Right kidney (tissue), 1 donor: ENCODE measurements around the gene NAPSA.
A peak's percentile ranks its signal among the peaks of the same experiment; 100 is the strongest.
"Not testable (repeated sequence)": the region's sequence is repeated elsewhere in the genome, so short reads cannot be mapped to it uniquely, and the experiment has no call there.

Experiments used
- DNase-seq: peaks from one replicate; pipeline ENCODE4 v3.0.0-alpha.2; 2016

Gene NAPSA

GRCh38 chr19:50331221-50331993, 34.0 kb downstream of the NAPSA start:
- no peak for DNase-seq

DNA sequence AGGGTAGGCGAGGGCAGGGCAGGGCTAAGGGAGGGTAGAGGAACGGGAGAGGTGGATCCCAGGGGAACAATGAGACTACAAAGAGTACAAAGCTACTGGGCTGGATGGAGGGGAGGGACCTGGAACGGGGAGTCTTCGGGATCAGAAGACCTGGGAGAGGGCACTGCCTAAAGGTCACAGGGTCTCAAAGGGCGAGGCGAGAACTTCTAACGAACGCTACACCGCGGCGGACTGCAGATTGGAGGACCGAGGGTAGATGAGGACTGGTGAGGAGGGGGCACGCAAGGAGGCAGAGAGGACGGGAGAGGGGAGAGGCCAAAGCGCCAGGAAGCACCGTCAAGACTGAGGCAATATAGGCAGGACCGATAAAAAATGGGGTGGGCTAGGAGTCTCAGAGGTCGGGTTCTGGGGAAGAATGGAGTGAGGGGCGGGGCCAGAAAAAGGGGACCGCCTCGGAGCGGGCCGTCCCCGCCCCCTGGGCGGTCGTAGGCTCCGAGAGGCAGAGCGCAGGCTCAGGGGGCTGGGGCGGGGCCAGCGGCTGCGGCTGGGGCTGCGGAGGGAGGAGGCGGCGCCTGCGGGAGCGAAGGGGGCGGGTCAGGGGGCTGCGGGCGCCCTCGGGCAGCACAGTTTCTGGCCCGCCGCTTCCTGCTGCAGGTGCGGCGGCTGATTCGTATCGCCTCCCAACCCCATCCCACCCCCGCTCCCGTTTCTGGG, 34.9 kb downstream of the NAPSA start:
- DNase-seq: peak; percentile 76

- DNase-seq: not testable (repeated sequence)
Observed at GRCh38 chr19:50329926-50330294, 35.5 kb downstream of the NAPSA start.

DNA sequence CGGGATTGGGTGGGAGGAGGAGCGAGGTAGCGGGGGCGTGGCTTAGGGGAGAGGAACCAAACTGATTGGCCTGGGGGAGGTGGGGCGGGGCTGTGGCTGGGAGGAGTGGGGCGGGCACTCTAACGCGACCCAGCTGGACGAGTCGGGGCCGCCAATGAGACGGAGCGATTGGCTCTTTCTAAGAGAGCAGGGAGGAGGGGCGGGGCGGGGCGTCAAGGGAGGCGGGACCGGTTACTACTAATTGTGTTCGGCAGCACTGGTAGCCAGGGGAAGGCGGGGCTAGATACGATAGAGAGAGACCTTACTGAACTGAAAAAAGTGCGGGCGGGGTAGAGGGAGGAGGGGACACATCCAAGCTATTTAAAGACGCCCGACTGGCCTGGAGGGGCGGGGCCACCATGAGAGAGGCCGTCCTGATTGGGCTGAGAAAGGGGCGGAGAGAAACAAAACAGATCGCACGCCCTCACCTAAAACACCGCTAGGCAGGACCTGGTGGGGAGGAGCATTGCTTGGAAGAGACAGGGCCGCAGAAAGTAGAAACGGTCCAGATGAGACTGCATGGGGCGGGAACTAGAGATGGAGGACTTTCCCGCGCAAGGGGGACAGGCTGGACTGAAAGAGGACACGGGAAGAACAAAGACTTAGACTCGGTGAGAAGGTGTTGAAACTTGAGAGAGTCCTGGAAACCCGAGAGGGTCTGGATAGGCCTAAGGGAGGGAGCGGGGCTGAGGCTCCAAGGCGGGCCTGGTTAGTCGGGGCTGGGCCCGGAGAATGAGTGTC, 36.1 kb downstream of the NAPSA start, which contains the start of gene KCNC3:
Gene KCNC3 (minus strand): TSS at position 232 of the 780 bp plus-strand sequence. CDS start 295 bp downstream, outside the sequence.
- DNase-seq: peak; percentile 83

DNA sequence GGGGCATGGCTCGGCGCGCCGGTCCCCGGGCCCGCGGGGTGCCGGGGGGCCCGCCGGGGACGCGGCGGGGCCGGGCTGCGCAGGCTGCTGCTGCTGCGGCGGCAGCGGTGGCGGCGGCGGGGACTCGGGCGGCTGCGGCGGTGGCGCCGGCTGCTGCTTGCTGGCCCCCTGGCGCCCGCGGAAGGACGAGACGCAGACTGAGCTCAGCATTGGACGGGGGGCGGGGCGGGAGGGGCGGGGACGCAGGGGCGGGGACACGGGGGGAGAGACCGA, 36.6 kb downstream of the NAPSA start:
- no peak for DNase-seq

DNA sequence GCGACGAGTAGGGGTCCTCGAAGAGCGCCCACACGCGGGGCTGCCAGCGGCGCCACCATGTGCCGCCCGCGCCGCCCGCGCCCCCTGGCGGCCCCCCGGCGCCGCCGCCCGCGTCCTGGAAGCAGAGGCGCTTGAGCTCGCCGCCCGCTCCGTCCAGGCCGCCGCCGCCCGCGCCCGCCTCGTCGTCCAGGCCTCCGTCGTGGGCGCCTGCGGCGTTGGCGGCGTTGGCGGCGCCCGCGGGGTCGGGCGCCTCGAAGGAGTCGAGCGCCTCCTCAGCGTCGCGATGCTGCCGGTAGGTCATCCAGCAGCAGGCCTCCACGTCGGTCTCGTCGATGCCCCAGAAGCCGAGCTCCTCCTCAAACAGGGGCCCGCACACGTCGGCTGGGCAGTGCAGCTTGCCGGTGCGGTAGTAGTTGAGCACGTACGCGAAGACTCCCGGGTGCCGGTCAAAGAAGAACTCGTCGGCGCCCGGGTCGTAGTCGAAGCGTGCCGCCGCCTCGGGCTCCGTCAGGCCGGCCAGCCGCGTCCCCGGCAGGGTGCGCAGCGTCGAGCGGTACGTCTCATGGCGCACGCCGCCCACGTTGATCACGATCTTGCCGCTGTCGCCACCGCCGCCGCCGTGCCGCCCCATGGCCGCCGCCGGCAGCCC, 37.1 kb downstream of the NAPSA start:
- peak; percentile 59 for DNase-seq

DNA sequence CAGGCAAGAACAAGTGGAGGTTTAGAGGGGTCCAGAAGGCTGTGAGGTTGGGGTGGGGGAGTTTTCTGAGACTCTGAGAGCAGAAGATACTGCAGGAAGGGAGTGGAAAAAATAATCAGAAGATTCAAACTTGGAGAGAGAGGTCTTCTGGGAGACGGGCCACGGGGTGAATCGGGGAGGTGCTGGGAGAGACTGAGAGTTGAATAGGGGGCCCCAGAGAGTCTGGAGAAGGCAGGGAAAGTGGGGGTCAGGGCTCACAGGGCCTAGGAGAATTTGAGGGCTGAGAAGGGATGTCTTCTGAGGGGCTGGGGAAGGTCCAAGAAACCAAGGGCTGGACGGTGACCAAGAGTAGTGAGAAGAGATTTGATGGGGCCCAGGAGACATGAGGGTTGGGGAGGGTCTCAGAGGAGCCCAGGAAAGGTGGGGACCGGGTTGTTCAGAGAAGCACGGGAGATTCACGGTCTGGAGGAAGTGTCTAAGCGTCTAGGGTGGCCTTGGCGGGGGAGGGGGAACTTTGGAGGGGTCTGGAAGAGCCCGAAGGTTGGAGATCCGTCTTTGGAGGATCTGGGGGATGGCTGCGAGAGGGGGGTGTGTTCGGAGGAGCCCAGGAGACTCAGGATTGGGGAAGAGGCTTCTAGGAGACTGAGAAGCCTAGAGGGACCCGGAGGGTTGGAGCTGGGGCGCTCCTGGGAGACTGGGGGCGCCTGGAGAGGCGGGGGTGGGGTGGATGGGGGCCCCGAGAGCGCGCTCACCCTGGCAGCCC, 37.8 kb downstream of the NAPSA start:
- DNase-seq: no peak

DNA sequence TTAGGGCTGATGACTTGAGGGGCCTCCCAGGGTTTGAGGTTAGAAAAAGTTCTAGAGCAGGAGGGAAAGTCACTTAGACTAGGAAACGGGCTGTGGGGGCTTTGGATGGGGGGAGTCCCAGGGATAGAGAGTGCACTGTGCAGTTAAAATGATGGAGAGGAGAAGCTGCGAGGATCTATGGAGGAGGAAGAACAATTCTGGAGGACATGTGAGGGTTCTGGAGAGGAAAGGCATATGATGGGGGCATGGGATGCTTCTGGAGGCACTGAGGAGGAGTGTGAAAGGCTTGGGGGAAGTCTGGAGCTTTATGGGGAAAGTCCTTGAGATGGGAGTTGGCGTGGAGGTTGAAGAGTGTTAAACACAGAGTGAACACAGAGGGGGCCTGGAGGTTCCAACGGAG, 38.4 kb downstream of the NAPSA start:
- DNase-seq: no peak

- DNase-seq: no peak
Observed at GRCh38 chr19:50326101-50326664, 39.3 kb downstream of the NAPSA start.

GRCh38 chr19:50325310-50326100, 39.9 kb downstream of the NAPSA start:
- peak; percentile 79 for DNase-seq

DNA sequence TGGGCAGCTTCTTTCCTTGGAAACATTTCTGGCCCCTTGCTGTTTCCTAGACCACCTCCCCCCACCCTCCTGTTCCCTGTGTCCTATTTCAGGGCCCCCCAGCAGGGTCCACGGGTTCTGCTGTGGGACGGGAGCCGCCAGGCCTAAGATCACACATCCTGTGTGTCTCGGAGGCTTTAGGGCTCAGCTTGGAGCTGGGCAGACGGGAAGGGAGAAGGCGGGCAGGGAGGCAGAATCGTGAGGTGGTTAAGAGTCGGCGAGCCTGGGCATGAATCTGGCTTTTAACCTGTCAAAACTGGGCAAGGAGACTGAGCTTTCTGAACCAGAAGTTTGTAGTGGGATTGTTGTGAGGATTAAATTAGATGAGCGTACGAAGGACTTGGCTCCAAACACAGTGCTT, 41.1 kb downstream of the NAPSA start:
- DNase-seq: no peak

DNA sequence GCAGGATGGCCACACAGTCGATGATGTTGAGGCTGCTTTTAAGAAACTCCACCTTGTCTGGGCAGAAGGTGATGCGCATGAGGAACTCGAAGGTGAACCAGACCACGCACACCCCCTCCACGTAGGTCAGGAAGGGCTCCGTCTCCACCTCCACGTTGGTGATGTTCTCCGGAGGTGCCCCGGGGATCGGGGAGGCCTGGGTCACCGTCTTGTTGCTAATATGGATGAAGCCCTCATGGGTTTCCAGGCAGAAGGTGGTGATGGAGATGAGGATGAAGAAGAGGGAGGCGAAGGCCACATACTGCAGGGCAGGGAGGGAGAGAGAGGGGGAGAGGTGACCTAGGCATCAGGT, 41.7 kb downstream of the NAPSA start:
- no peak for DNase-seq

DNA sequence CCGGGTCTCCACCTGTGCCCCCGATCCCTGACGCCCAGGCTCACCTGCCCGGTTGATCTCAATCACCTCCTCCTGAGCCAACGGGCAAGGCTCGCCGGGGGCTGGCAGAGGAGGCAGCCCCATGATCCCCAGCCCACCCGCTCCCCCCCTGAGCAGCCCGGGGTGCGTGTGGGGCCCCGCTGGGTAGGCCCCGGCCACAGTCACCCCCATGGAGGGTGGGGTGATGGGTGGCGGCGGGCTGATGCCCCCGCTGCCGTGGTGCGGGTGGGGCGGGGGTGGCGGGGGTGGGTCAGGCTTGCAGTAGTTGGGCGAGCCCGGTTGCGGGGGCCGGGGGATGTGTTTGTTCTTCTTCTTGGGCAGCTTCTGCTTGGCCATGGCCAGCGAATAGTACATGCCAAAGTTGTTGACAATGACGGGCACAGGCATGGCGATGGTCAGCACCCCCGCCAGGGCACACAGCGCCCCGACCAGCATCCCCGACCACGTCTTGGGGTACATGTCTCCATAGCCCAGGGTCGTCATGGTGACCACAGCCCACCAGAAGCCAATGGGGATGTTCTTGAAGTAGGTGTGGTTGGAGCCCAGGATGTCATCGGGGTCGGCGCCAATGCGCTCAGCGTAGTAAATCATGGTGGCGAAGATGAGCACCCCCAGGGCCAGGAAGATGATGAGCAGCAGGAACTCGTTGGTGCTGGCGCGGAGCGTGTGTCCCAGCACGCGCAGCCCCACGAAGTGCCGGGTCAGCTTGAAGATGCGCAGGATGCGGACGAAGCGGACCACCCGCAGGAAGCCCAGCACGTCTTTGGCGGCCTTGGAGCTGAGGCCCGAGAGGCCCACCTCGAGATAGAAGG, 42.3 kb downstream of the NAPSA start:
- no peak for DNase-seq

GRCh38 chr19:50322234-50322633, 43.2 kb downstream of the NAPSA start:
- no peak for DNase-seq

- no peak for DNase-seq
Observed at GRCh38 chr19:50321831-50322230, 43.6 kb downstream of the NAPSA start.

- no peak for DNase-seq
Observed at GRCh38 chr19:50320596-50320995, 44.8 kb downstream of the NAPSA start.

- DNase-seq: no peak
Observed at GRCh38 chr19:50320051-50320450, 45.4 kb downstream of the NAPSA start.

GRCh38 chr19:50319156-50319555, 46.3 kb downstream of the NAPSA start:
- DNase-seq: no peak

DNA sequence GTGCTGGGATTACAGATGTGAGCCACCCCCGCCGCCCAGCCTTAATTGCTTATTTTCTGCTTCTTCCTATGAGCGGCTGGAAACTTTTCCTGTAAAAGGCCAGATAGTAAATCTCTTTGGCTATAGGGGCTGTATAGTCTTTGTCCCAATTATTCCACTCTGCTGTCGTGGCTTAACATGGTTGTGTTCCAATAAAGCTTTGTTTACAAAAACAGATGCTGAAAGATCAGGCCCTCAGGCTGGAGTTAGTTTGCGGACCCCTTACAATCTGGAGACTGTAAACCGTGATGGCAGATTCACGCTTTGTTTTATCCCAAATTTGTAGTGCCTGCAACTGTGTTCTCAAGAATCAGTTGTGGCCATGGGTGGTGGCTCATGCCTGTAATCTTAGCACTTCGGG, 47.0 kb downstream of the NAPSA start:
- DNase-seq: no peak

- DNase-seq: no peak
Observed at GRCh38 chr19:50317115-50317514, 48.3 kb downstream of the NAPSA start.
